22Rv1 (cell line): Measurements from ENCODE around the gene CFAP46.

Source experiments
- ZFX ChIP-seq: fragments of 450-650 bp; IDR thresholded peaks from 2 replicates; pipeline ENCODE4 v1.6.1; 2017; ENCODE audit warnings: antibody characterized with exemption, borderline replicate concordance
- TF ChIP-seq, protein P1 (sequence below): fragments of 450-650 bp; IDR thresholded peaks from 2 replicates; pipeline ENCODE4 v1.5.1; 2017; ENCODE audit warnings: mild to moderate bottlenecking

GRCh38 chr10:132882069-132882951 lies 60.1 kb downstream of the CFAP46 start:
- TF ChIP-seq, protein P1, sequence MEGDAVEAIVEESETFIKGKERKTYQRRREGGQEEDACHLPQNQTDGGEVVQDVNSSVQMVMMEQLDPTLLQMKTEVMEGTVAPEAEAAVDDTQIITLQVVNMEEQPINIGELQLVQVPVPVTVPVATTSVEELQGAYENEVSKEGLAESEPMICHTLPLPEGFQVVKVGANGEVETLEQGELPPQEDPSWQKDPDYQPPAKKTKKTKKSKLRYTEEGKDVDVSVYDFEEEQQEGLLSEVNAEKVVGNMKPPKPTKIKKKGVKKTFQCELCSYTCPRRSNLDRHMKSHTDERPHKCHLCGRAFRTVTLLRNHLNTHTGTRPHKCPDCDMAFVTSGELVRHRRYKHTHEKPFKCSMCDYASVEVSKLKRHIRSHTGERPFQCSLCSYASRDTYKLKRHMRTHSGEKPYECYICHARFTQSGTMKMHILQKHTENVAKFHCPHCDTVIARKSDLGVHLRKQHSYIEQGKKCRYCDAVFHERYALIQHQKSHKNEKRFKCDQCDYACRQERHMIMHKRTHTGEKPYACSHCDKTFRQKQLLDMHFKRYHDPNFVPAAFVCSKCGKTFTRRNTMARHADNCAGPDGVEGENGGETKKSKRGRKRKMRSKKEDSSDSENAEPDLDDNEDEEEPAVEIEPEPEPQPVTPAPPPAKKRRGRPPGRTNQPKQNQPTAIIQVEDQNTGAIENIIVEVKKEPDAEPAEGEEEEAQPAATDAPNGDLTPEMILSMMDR: no peak
- TF ChIP-seq ZFX: no peak
